ENCODE results near the gene FZD10. TPM values are rescaled to one million over a fixed set of nuclear protein-coding genes. Genes with fewer than 3 reads are reported as not detected.

FZD10 gene
- total RNA-seq, 1 experiment from 2014 or later, result not detected

DNA sequence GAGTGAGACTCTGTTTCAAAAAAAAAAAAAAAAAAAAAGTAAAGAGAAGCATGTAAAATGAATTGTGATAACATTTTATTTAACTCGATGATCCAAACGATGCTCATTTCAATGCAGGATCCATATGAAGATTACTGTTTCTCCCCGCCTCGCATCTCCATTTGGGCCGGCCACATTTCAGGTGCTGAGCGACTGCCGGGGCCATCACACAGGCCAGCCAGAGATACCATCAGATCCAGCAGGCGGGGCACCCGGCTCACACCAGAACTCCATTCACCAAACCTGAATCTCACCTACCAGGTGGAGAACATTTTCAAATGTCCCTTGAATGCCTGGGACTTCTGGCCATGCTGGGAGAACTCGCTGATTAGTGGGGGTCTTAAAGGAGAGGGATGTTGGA lies 18.0 kb upstream of the FZD10 start:
- Histone ChIP-seq H3K4me1 (ENCODE audit: control insufficient read depth, insufficient read depth, low read length) (no peaks in the 10 kb centered on the region), H3K36me3 (ENCODE audit: control insufficient read depth, insufficient read depth, low read length) (no peaks in the 10 kb centered on the region), H3K27me3 (ENCODE audit: control insufficient read depth, insufficient read depth, low read length) (no peaks in the 10 kb centered on the region), H3K9me3 (ENCODE audit: control insufficient read depth, insufficient read depth, low read depth, low read length) (no peaks in the 10 kb centered on the region), H3K4me3 (ENCODE audit: low read depth in 2 of 2, low read length in 2 of 2) (no peak overlapping the region), H3K27ac (ENCODE audit: low read length) (no peak overlapping the region)
- no TSS peak for BruUV-seq (replicated peaks)
- intact Hi-C loops (cut with micrococcal nuclease; ENCODE audit: unreplicated experiment), result no loop called here
- ChIA-PET POLR2A (no interaction called here), CTCF (no interaction called here)
- ATAC-seq (no peak), DNase-seq (ENCODE audit: low read depth, low spot score) (no peak)
- TF ChIP-seq POLR2AphosphoS5 (IDR thresholded peaks at IDR 0.05; ENCODE audit: low read depth, low read length) (no peak), SIN3A (IDR thresholded peaks at IDR 0.05; ENCODE audit: borderline replicate concordance, insufficient read depth, low read depth, low read length) (no peak)
- TF ChIP-seq, protein P1, sequence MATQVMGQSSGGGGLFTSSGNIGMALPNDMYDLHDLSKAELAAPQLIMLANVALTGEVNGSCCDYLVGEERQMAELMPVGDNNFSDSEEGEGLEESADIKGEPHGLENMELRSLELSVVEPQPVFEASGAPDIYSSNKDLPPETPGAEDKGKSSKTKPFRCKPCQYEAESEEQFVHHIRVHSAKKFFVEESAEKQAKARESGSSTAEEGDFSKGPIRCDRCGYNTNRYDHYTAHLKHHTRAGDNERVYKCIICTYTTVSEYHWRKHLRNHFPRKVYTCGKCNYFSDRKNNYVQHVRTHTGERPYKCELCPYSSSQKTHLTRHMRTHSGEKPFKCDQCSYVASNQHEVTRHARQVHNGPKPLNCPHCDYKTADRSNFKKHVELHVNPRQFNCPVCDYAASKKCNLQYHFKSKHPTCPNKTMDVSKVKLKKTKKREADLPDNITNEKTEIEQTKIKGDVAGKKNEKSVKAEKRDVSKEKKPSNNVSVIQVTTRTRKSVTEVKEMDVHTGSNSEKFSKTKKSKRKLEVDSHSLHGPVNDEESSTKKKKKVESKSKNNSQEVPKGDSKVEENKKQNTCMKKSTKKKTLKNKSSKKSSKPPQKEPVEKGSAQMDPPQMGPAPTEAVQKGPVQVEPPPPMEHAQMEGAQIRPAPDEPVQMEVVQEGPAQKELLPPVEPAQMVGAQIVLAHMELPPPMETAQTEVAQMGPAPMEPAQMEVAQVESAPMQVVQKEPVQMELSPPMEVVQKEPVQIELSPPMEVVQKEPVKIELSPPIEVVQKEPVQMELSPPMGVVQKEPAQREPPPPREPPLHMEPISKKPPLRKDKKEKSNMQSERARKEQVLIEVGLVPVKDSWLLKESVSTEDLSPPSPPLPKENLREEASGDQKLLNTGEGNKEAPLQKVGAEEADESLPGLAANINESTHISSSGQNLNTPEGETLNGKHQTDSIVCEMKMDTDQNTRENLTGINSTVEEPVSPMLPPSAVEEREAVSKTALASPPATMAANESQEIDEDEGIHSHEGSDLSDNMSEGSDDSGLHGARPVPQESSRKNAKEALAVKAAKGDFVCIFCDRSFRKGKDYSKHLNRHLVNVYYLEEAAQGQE (IDR thresholded peaks at IDR 0.05; ENCODE audit: insufficient read depth in 1 of 2, low read depth in 2 of 2, low read length in 1 of 2), result no peak
- in situ Hi-C loops (cut with HindIII; ENCODE audit: low pct_unique_long_range_greater_than_20kb, low sequenced_read_pairs), result no loop called here

DNA sequence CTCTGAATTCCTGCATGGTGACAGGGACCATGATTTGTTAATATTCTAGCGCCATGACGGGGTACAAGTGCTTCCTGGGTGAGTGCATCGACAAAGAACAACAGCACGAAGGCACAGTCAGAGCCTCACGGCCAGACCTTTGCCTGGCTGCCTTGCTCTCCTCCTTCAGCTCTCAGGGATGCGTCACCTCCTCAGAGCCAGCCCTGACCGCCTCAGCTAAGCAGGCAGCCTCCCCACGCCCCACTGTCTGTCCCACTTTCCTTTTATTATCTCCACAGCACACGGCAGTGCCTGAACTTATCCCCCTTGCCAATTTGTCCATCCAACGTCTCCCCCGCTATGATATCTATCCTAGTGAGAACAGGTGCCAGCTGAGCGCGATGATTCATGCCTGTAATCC lies 16.5 kb upstream of the FZD10 start:
- CTCF ChIA-PET, result no interaction called here
- Histone ChIP-seq H3K9me3 (ENCODE audit: control insufficient read depth, insufficient read depth, low read depth, low read length) (no peaks in the 10 kb centered on the region), H3K4me1 (ENCODE audit: control insufficient read depth, insufficient read depth, low read length) (no peaks in the 10 kb centered on the region), H3K4me3 (ENCODE audit: low read depth in 2 of 2, low read length in 2 of 2) (no peak overlapping the region), H3K36me3 (ENCODE audit: control insufficient read depth, insufficient read depth, low read length) (no peaks in the 10 kb centered on the region), H3K27ac (ENCODE audit: low read length) (no peak overlapping the region), H3K27me3 (ENCODE audit: control insufficient read depth, insufficient read depth, low read length) (no peaks in the 10 kb centered on the region)
- BruUV-seq (replicated peaks), result no TSS peak
- in situ Hi-C loops (cut with HindIII; ENCODE audit: low pct_unique_long_range_greater_than_20kb, low sequenced_read_pairs) (no loop called here), intact Hi-C loops (cut with micrococcal nuclease; ENCODE audit: unreplicated experiment) (no loop called here)
- POLR2A ChIA-PET, result no interaction called here
- DNase-seq (ENCODE audit: low read depth, low spot score) (no peak), ATAC-seq (no peak)
- no peak for TF ChIP-seq TCF7L2 (IDR thresholded peaks at IDR 0.05; ENCODE audit: low read depth, low read length)
- no peak for TF ChIP-seq POLR2AphosphoS5 (IDR thresholded peaks at IDR 0.05; ENCODE audit: low read depth, low read length)
- TF ChIP-seq SIN3A (IDR thresholded peaks at IDR 0.05; ENCODE audit: borderline replicate concordance, insufficient read depth, low read depth, low read length), result no peak
- TF ChIP-seq, protein P2, sequence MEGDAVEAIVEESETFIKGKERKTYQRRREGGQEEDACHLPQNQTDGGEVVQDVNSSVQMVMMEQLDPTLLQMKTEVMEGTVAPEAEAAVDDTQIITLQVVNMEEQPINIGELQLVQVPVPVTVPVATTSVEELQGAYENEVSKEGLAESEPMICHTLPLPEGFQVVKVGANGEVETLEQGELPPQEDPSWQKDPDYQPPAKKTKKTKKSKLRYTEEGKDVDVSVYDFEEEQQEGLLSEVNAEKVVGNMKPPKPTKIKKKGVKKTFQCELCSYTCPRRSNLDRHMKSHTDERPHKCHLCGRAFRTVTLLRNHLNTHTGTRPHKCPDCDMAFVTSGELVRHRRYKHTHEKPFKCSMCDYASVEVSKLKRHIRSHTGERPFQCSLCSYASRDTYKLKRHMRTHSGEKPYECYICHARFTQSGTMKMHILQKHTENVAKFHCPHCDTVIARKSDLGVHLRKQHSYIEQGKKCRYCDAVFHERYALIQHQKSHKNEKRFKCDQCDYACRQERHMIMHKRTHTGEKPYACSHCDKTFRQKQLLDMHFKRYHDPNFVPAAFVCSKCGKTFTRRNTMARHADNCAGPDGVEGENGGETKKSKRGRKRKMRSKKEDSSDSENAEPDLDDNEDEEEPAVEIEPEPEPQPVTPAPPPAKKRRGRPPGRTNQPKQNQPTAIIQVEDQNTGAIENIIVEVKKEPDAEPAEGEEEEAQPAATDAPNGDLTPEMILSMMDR (IDR thresholded peaks at IDR 0.05), result no peak
- TF ChIP-seq, protein P1 (IDR thresholded peaks at IDR 0.05; ENCODE audit: insufficient read depth in 1 of 2, low read depth in 2 of 2, low read length in 1 of 2), result no peak
